WTC11 (cell line): ENCODE data around the gene MYO5B.

Experiments
- CREM ChIP-seq: sonication (generic); formaldehyde crosslinking; IDR thresholded peaks from 2 replicates; pipeline ENCODE4 v1.8.1; 2022; ENCODE audit warnings: mild to moderate bottlenecking, missing genetic modification reagents, moderate library complexity
- JUN ChIP-seq: sonication (generic); formaldehyde crosslinking; IDR thresholded peaks from 2 replicates; pipeline ENCODE4 v1.8.0; 2023; ENCODE audit warnings: mild to moderate bottlenecking, missing genetic modification reagents
- NR2C2 ChIP-seq: sonication (generic); formaldehyde crosslinking; IDR thresholded peaks from 2 replicates; pipeline ENCODE4 v1.8.0; 2022; ENCODE audit warnings: mild to moderate bottlenecking, missing genetic modification reagents
- RELA ChIP-seq: sonication (generic); formaldehyde crosslinking; IDR thresholded peaks from 2 replicates; pipeline ENCODE4 v1.8.1; 2022; ENCODE audit warnings: missing genetic modification reagents, mild to moderate bottlenecking, borderline replicate concordance
- ZNF219 ChIP-seq: sonication (generic); formaldehyde crosslinking; IDR thresholded peaks from 2 replicates; pipeline ENCODE4 v1.8.0; 2023; ENCODE audit warnings: missing genetic modification reagents, mild to moderate bottlenecking, borderline replicate concordance
- TF ChIP-seq, protein P1 (sequence below): sonication (generic); formaldehyde crosslinking; IDR thresholded peaks from 2 replicates; pipeline ENCODE4 v1.8.1; 2023; ENCODE audit warnings: mild to moderate bottlenecking, missing genetic modification reagents, moderate library complexity
- TF ChIP-seq, protein P2 (sequence below): sonication (generic); formaldehyde crosslinking; IDR thresholded peaks from 2 replicates; pipeline ENCODE4 v1.8.0; 2023; ENCODE audit warnings: mild to moderate bottlenecking, missing genetic modification reagents
- TF ChIP-seq, protein P3 (sequence below): fragments of 200-600 bp; IDR thresholded peaks from 2 replicates; pipeline ENCODE4 v1.8.0; 2022; ENCODE audit warnings: antibody characterized with exemption
- TF ChIP-seq, protein P4 (sequence below): sonication (generic); formaldehyde crosslinking; IDR thresholded peaks from 2 replicates; pipeline ENCODE4 v1.8.0; 2022; ENCODE audit warnings: mild to moderate bottlenecking, missing genetic modification reagents

DNA sequence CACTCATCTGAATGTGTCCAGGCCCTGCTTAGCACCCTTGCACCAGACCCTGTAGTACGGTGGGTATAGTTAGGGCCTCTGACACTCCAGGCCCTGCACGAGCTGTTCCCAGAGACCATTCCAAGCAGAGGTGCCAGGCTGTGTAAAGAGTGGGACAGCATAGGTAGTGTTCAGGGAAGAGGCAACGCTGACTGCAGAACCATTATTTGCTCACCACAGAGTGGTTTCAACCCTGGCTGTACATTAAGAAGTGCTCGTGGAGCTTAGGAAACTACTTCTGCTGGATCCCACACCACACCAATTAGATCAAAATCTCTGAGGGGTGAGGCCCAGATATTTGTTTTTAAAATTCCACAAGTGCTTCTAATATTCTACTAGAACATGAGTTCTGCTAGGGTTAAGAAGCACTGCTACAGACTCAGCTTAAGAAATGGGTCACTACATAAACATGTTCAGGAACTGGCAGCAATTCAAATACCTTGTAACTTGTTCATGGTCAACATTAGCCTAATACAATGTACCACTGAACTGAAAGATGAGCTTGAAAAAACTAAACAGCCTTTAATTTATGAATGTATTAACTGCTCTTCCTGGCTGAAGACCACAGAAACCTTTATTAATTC is 183.0 kb downstream of the MYO5B start:
- TF ChIP-seq, protein P1, sequence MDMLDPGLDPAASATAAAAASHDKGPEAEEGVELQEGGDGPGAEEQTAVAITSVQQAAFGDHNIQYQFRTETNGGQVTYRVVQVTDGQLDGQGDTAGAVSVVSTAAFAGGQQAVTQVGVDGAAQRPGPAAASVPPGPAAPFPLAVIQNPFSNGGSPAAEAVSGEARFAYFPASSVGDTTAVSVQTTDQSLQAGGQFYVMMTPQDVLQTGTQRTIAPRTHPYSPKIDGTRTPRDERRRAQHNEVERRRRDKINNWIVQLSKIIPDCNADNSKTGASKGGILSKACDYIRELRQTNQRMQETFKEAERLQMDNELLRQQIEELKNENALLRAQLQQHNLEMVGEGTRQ (CRISPR knock-in tag): no peak
- TF ChIP-seq, protein P2, sequence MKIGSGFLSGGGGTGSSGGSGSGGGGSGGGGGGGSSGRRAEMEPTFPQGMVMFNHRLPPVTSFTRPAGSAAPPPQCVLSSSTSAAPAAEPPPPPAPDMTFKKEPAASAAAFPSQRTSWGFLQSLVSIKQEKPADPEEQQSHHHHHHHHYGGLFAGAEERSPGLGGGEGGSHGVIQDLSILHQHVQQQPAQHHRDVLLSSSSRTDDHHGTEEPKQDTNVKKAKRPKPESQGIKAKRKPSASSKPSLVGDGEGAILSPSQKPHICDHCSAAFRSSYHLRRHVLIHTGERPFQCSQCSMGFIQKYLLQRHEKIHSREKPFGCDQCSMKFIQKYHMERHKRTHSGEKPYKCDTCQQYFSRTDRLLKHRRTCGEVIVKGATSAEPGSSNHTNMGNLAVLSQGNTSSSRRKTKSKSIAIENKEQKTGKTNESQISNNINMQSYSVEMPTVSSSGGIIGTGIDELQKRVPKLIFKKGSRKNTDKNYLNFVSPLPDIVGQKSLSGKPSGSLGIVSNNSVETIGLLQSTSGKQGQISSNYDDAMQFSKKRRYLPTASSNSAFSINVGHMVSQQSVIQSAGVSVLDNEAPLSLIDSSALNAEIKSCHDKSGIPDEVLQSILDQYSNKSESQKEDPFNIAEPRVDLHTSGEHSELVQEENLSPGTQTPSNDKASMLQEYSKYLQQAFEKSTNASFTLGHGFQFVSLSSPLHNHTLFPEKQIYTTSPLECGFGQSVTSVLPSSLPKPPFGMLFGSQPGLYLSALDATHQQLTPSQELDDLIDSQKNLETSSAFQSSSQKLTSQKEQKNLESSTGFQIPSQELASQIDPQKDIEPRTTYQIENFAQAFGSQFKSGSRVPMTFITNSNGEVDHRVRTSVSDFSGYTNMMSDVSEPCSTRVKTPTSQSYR (CRISPR knock-in tag): no peak
- TF ChIP-seq ZNF219 (CRISPR knock-in tag) (no peak), NR2C2 (CRISPR knock-in tag) (no peak), JUN (CRISPR knock-in tag) (no peak), RELA (CRISPR knock-in tag) (no peak), CREM (no peak)
- TF ChIP-seq, protein P3, sequence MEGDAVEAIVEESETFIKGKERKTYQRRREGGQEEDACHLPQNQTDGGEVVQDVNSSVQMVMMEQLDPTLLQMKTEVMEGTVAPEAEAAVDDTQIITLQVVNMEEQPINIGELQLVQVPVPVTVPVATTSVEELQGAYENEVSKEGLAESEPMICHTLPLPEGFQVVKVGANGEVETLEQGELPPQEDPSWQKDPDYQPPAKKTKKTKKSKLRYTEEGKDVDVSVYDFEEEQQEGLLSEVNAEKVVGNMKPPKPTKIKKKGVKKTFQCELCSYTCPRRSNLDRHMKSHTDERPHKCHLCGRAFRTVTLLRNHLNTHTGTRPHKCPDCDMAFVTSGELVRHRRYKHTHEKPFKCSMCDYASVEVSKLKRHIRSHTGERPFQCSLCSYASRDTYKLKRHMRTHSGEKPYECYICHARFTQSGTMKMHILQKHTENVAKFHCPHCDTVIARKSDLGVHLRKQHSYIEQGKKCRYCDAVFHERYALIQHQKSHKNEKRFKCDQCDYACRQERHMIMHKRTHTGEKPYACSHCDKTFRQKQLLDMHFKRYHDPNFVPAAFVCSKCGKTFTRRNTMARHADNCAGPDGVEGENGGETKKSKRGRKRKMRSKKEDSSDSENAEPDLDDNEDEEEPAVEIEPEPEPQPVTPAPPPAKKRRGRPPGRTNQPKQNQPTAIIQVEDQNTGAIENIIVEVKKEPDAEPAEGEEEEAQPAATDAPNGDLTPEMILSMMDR: no peak
- TF ChIP-seq, protein P4, sequence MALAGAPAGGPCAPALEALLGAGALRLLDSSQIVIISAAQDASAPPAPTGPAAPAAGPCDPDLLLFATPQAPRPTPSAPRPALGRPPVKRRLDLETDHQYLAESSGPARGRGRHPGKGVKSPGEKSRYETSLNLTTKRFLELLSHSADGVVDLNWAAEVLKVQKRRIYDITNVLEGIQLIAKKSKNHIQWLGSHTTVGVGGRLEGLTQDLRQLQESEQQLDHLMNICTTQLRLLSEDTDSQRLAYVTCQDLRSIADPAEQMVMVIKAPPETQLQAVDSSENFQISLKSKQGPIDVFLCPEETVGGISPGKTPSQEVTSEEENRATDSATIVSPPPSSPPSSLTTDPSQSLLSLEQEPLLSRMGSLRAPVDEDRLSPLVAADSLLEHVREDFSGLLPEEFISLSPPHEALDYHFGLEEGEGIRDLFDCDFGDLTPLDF (CRISPR knock-in tag): no peak
